Measurements from ENCODE around the gene EDAR. TPM values are rescaled to one million over a fixed set of nuclear protein-coding genes. Genes with fewer than 3 reads are reported as not detected.

Gene EDAR
- total and polyA plus RNA-seq, 2 of the 8 experiments (the other 6 are each of a cell fraction or from before 2014, with no cell fraction given), result not detected

DNA sequence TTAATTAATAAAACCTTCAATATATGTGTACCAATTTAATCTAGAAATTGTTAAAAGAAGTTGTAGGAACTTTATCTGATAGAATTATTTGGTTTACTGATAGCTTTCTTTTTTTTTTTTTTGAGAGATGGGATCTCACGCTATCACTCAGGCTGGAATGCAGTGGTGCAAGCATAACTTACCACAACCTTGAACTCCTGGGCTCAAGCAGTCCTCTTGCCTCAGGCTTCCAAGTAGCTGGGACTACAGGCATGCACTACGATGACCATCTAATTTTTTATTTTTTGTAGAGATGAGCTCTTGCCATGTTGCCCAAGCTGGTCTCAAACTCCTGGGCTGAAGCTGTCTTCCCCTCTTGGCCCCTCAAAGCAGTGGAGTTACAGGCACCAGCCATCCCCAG, 135.6 kb downstream of the EDAR start:
- Histone ChIP-seq H3K9me3 (ENCODE audit: insufficient read depth in 2 of 2, low read depth in 1 of 2, low read length in 1 of 2) (no peaks in the 10 kb centered on the region), H2BK5ac (ENCODE audit: low read depth, low read length) (no peak overlapping the region), H3K36me3 (ENCODE audit: control insufficient read depth in 2 of 4, insufficient read depth in 4 of 4, low read length in 3 of 4) (peaks cover 0 to 24% (median 10%) of the 10 kb centered on the region in 4 experiments; a peak in 5 of 8 replicates), H3K18ac (ENCODE audit: extremely low read depth, low read length) (no peak overlapping the region), H2AFZ (ENCODE audit: low read length) (no peak overlapping the region), H3K14ac (ENCODE audit: insufficient read length) (no peak overlapping the region), H4K8ac (ENCODE audit: extremely low read depth, insufficient read depth, low read length) (no peak overlapping the region), H3K79me1 (ENCODE audit: low read depth, low read length) (no peaks in the 10 kb centered on the region), H2BK12ac (ENCODE audit: low read depth, low read length) (no peak overlapping the region), H3K23me2 (ENCODE audit: low read depth, low read length) (no peaks in the 10 kb centered on the region), H3K27ac (ENCODE audit: low read depth, low read length) (no peak overlapping the region), H4K91ac (replicated peaks; ENCODE audit: insufficient read length, low read length) (no peak overlapping the region), H4K5ac (ENCODE audit: insufficient read length, low read depth, low read length) (no peak overlapping the region), H3K9ac (replicated peaks in 1 of 4; ENCODE audit: extremely low read depth in 1 of 4, low read depth in 3 of 4, low read length in 3 of 4) (no peak overlapping the region), H3K79me2 (ENCODE audit: control insufficient read depth in 1 of 2, insufficient read depth in 2 of 2, low read length in 2 of 2) (no peaks in the 10 kb centered on the region), H4K20me1 (replicated peaks in 1 of 2; ENCODE audit: control insufficient read depth in 1 of 2, insufficient read depth in 2 of 2, low read length in 2 of 2) (no peaks in the 10 kb centered on the region), H2AK5ac (ENCODE audit: low read depth, low read length) (no peak overlapping the region), H3K23ac (ENCODE audit: insufficient read length) (no peak overlapping the region), H3K27me3 (replicated peaks in 1 of 4; ENCODE audit: control insufficient read depth in 3 of 4, extremely low read depth in 1 of 4, insufficient read depth in 3 of 4, low read length in 3 of 4) (no peaks in the 10 kb centered on the region), H2BK120ac (replicated peaks; ENCODE audit: low read depth, low read length) (no peak overlapping the region), H2BK15ac (ENCODE audit: low read length) (no peak overlapping the region), H3K4me2 (ENCODE audit: insufficient read depth in 1 of 2, low read depth in 2 of 2, low read length in 2 of 2) (no peak overlapping the region), H3K4ac (replicated peaks; ENCODE audit: insufficient read length, low read depth, low read length) (no peak overlapping the region), H2BK20ac (ENCODE audit: low read length) (no peak overlapping the region), H3K4me3 (ENCODE audit: extremely low read depth in 1 of 4, insufficient read depth in 2 of 4, low read depth in 3 of 4, low read length in 4 of 4) (no peak overlapping the region), H3K4me1 (replicated peaks in 1 of 4; ENCODE audit: control insufficient read depth in 3 of 4, insufficient read depth in 4 of 4, low read length in 3 of 4) (no peaks in the 10 kb centered on the region), H3K56ac (replicated peaks; ENCODE audit: insufficient read length, low read depth, low read length) (no peak overlapping the region)
- ChIA-PET POLR2A (ENCODE audit: partially characterized antibody) (no interaction called here), CTCF (ENCODE audit: partially characterized antibody) (interaction anchor here (1.1 to 1.8 kb wide), 3 partner anchors 11 to 145 kb away, joined by 3 to 6 read pairs (median 4); no protein-coding TSS in a partner anchor)
- DNase-seq (ENCODE audit: low read depth in 1 of 2, low spot score in 2 of 2) (no peak), FAIRE-seq (no peak)
- WGBS, 2 experiments (ENCODE audit: extremely low coverage in 1 of 2, insufficient coverage in 1 of 2, insufficient read length in 1 of 2, insufficient replicate concordance in 2 of 2, low coverage in 1 of 2, low lambda C conversion rate in 2 of 2, missing lambda C conversion rate in 1 of 2), result 92% methylated on average over 2 of the region's 2 CpGs; no CpG with 5 or more reads in 1 of the 2 experiments
- no peak for TF ChIP-seq HDAC6 (IDR thresholded peaks at IDR 0.05; ENCODE audit: low read depth, low read length)
- TF ChIP-seq BACH1 (IDR thresholded peaks at IDR 0.05; ENCODE audit: low read length), result no peak
- TF ChIP-seq, protein P1, sequence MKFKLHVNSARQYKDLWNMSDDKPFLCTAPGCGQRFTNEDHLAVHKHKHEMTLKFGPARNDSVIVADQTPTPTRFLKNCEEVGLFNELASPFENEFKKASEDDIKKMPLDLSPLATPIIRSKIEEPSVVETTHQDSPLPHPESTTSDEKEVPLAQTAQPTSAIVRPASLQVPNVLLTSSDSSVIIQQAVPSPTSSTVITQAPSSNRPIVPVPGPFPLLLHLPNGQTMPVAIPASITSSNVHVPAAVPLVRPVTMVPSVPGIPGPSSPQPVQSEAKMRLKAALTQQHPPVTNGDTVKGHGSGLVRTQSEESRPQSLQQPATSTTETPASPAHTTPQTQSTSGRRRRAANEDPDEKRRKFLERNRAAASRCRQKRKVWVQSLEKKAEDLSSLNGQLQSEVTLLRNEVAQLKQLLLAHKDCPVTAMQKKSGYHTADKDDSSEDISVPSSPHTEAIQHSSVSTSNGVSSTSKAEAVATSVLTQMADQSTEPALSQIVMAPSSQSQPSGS (IDR thresholded peaks at IDR 0.05; ENCODE audit: low read length), result no peak
- no peak for TF ChIP-seq ZNF274 (IDR thresholded peaks at IDR 0.05; ENCODE audit: borderline replicate concordance, extremely low read depth, low read length)
- TF ChIP-seq POLR2AphosphoS5 (IDR thresholded peaks at IDR 0.05; ENCODE audit: low read depth, low read length), result no peak

Measured in H1 (cell line).